ENCODE results near the gene INO80E.

GRCh38 chr16:30032083-30032819 is 36.2 kb downstream of the INO80E start:
- TF ChIP-seq POLR2A (IDR thresholded peaks at IDR 0.05; ENCODE audit: low read length) (no peak), CBX8 (IDR thresholded peaks at IDR 0.05) (no peak), EHMT2 (IDR thresholded peaks at IDR 0.05; ENCODE audit: low read depth) (no peak), RAD21 (conservative IDR thresholded peaks at IDR 0.05 in 1 of 2, IDR thresholded peaks at IDR 0.05 in 1 of 2) (peak; percentile 91 to 94), CHD2 (IDR thresholded peaks at IDR 0.05; ENCODE audit: low read length, partially characterized antibody) (no peak), CTCF (IDR thresholded peaks at IDR 0.05) (peak; percentile 91), E2F6 (IDR thresholded peaks at IDR 0.05; ENCODE audit: borderline replicate concordance, low read depth) (no peak), ZFP36 (IDR thresholded peaks at IDR 0.05; ENCODE audit: borderline replicate concordance, partially characterized antibody) (no peak), RARB (CRISPR knock-in tag; IDR thresholded peaks at IDR 0.05) (no peak), MYC (IDR thresholded peaks at IDR 0.05; ENCODE audit: borderline replicate concordance, low read length) (no peak)

Data from A549 (cell line).